NCI-H1417 (cell line): ENCODE data around the gene CFAP161.
"Not testable (repeated sequence)": the region's sequence is repeated elsewhere in the genome, so short reads cannot be mapped to it uniquely, and the experiment has no call there.

Source experiments
- DNase-seq, 3 experiments: peaks; one replicate each; lab custom pipeline; 2025; lab: John Stamatoyannopoulos, UW

The CFAP161 gene

DNA sequence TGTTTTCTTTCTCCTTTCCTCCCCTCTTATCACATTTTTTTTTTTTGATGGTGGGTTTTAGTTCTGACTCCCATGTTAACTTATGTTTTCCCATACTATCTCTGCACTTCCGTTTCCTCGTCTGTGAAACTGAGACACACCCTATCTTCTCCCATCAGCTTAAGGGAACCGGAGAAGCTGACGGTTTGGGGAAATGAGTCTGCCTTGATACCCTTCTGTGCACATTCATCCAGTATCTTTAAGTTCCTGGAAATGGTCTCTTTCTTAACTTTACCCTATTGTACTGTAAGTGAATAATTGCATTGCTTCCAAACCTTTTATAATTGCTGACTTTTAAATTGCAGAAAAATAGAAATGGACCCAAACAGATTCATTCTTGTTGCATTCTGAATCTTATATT lies 26.2 kb upstream of the CFAP161 start:
- DNase-seq = no peak

GRCh38 chr15:81108427-81108826 lies 25.6 kb upstream of the CFAP161 start:
- DNase-seq = no peak

- DNase-seq = no peak
Observed at GRCh38 chr15:81111018-81111417, 23.1 kb upstream of the CFAP161 start.

DNA sequence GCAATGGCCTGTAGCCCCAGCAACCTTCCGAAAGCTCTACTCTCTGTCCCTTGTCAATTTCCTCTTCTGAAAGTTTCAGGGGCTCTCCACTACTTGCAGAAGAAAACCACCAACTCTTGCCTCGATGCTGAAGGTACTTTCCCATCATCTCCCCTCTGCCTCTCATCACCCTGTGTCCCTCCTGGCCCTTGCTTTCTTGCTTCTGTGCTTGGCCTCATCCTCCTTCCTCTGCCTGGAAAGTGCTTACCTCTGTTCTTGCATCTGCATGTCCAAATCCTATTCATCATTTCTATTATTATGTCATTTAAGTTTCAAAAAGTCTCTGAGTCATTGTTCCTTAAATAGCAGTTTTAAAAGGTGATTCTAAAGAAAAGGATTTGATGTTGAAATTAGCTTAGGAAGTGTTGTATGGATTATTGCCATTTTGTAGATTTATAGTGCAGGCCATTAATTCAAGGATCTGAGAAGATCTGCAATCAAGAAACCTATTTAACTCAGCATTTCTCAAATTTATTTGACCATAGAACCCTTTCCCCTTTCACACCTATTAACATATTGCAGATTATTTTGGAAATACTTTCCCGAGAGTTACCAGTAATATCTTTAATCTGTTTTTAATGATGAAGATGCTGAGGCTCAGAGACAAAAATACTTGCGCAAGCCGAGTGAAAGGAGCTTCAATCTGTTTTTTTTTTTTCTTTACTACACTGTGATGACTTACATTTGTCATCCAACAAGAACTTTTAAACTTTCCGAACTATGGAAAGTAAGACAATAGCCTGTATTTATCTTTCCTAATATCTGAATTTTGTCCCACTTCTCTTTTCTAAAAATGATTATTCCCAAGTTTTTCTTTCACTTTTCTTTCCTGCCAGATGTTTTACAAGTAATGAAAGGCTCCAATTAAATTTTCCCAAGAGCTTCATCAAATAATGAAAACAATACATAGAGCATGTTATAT lies 22.3 kb upstream of the CFAP161 start:
- DNase-seq = no peak

- DNase-seq = peak in 2 of 3 experiments; percentile 41 to 84
Observed at GRCh38 chr15:81113204-81113657, 20.8 kb upstream of the CFAP161 start.

DNA sequence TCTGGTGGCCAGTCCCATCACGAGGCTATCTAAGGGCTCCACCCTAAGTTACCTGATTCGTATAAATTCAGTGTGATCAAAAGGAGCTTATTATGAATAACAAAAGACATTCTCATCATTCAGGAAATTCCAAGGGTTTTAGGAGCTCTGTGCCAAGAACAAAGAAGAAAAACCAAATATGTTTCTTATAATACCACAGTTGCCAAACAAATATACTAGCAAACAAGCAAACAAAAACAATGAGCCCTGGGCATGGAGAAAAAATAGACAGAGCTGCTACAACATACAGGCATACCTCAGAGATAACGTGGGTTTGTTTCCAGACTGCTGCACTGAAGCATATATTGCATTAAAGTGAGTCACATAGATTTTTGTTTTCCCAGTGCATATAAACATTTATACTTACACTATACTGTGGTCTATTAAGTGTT lies 20.2 kb upstream of the CFAP161 start:
- no peak for DNase-seq

DNA sequence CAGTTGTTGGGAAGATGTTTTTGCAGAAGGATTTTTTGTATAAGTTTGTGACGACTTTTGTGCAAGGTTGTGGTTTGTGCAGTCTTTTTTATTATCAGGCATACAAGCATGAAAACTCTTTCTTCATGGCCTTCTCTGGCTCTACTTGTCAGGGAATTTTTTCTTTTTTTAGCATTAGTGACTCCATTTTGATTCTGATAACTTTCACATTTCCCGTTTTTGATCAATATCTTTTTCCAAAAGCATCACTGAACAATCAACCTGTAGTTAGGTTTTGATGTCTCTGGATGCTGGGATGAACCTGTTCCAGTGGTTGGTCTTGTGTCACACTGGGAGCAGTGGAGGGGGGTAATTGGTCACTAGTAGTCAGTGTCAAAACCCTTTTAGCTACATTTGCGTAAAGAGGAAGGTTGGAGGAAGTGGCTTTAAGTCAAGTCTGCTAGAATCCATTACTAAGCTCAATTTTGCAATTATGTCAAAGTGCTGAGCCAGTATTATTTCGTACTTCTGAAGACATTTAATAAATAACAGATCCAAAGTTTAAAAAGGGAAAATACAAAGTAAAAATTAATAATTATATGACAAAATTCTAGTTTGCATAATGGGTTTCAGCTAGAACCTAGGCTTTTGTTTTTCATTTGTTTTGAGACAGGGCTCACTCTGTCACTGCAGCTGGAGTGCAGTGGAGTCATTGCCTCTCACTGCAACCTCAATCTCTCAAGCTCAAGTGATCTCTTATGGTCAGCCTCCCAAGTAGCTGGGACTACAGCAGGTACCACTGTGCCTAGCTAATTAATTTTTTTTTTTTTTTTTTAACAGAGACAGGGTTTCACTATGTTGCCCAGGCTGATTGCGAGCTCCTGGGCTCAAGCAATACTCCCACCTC lies 18.8 kb upstream of the CFAP161 start:
- DNase-seq = peak in 1 of 3 experiments; percentile 9

- no peak for DNase-seq
Observed at GRCh38 chr15:81117136-81117535, 16.9 kb upstream of the CFAP161 start.

- DNase-seq = no peak
Observed at GRCh38 chr15:81117581-81117980, 16.5 kb upstream of the CFAP161 start.

- no peak for DNase-seq
Observed at GRCh38 chr15:81118361-81118760, 15.7 kb upstream of the CFAP161 start.

DNA sequence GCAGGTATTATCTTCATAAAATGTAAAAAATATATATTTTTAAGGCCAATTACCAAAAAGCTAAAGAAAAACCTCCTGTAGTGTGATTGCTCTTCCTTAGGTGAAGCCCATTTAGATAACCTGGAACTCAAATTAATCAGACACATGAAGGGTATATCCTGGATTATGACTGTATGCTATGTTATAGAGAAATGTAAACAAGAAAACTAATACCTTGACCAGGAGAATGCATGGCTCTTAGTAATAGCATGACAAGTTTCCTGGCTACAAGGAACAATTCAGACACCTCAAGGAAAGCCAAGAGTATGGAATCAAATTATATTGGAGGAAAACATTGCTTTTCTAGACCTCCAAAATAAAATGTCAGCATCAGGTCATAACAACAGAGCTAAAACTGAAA lies 14.0 kb upstream of the CFAP161 start:
- DNase-seq = no peak

DNA sequence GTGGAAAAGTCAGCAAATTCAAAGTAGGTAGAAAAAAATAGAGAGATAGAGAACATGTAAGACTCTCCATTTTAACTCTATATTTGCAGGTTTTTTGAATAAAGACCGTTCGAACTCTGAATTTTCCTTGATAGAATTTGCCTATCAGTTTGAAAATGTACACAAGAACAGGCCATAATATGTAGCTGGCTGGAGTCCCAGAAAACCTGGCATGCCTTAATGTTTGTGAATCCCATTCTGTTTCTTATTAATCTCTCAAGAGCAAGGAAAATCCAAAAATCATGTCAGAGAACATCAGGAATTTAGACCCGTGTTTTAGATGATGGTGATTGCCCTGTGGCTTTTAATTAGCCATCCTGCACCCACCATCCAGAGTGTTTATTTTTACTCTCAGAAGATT lies 7.2 kb upstream of the CFAP161 start:
- DNase-seq = no peak

- not testable (repeated sequence) for DNase-seq
Observed at GRCh38 chr15:81141478-81141877, 7.4 kb downstream of the CFAP161 start.

GRCh38 chr15:81146006-81146405 lies 11.9 kb downstream of the CFAP161 start:
- DNase-seq = no peak

- DNase-seq = no peak
Observed at GRCh38 chr15:81146466-81146865, 12.4 kb downstream of the CFAP161 start.

GRCh38 chr15:81151389-81151788 lies 17.3 kb downstream of the CFAP161 start:
- no peak for DNase-seq

DNA sequence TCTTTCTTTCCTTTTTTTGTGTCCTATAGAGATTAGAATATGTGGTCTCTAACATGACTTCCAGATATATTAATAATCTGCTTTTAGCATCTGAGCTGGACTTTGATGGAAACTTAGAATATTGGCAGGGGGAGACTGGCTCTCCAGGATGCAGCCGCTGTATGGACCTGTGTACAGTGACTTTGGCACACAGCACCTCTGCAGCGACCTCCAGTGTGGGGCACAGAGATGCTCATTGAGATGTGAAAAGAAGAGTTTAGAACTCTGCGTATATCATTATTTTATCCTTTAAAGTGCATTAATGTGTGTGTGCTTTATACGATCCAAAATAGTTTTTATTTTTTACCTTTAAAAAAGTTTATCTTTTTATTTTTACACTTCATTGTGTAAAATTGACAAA lies 18.3 kb downstream of the CFAP161 start:
- no peak for DNase-seq

- no peak for DNase-seq
Observed at GRCh38 chr15:81152799-81153198, 18.7 kb downstream of the CFAP161 start.

DNA sequence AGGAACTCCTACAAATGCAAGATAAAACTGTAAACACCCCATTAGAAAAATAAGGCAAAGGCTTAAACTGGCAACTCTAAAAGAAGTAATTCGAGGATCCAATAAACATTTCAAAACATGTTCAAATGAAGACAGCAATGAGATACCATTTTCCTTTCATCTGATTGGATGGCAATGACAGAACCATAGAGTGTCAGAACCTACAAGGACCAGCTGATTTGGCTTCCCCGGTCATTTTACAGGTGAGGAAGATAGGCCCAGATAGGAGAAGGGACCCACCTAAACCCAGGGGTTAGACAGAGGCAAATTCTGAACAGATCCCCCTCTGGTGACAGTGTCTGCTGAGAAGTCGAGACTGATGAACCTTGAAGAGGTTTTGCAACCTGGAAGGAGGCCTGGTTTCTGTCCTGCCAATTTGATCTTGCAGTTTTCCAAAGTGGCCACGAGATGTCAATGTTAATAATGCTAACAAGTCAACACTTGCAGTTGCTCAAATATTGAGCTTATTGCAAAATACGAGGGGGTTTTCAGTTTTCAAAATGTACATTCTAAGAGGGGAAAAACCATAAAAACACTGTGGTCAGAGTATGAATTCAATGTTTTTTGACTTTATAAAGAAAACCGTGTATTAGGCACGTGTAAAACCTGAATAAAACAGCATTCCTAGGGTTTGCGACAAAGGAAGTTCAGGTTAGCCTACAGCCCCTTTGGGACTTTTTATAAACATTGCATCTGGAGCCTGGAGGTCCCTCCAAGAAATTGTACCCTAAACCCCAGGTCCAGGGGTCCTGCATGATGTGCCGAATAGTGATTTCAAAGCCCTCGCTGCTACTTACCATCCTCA lies 21.5 kb downstream of the CFAP161 start:
- DNase-seq = peak in 2 of 3 experiments; percentile 16 to 62

DNA sequence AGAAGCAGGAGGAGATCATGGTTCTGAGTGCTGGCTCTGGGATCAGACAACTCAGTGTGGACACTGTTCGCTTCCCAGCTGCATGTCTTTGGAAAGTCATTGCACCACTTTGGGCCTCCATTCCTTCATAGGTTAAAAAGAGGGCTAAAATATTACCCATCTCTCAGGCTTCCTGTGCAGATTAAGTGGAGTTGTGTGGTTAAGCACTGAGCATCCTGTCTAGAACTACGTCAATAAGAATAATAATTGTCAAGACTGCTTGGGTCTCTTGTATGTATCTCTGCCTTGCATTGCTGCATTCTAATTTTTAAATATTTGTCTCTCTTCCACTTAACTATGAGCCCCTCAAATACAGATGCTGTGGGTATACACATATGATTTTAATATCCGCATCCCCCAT lies 22.3 kb downstream of the CFAP161 start:
- no peak for DNase-seq

- no peak for DNase-seq
Observed at GRCh38 chr15:81157195-81157938, 23.3 kb downstream of the CFAP161 start.
